Transverse colon (tissue), 3 donors: ENCODE measurements around the gene SPRN.

ENCODE experiments used
- EP300 ChIP-seq: sonication (generic); formaldehyde crosslinking; IDR thresholded peaks from one replicate; pipeline ENCODE4 v1.6.1; 2017; ENCODE audit warnings: antibody characterized with exemption, low read depth
- TF ChIP-seq, protein P1 (sequence below), 5 experiments: fragments of 200-600 bp in 3 of 5; fragments of 450-650 bp in 2 of 5; sonication (generic) in 3 of 5; IDR thresholded peaks; 1 replicate in 2 of 5; 2 replicates in 3 of 5; pipeline ENCODE4 v1.5.1; 2016 to 2017; ENCODE audit warnings: antibody characterized with exemption in 5 of 5, inconsistent platforms in 3 of 5, mild to moderate bottlenecking in 2 of 5, moderate library complexity in 1 of 5

DNA sequence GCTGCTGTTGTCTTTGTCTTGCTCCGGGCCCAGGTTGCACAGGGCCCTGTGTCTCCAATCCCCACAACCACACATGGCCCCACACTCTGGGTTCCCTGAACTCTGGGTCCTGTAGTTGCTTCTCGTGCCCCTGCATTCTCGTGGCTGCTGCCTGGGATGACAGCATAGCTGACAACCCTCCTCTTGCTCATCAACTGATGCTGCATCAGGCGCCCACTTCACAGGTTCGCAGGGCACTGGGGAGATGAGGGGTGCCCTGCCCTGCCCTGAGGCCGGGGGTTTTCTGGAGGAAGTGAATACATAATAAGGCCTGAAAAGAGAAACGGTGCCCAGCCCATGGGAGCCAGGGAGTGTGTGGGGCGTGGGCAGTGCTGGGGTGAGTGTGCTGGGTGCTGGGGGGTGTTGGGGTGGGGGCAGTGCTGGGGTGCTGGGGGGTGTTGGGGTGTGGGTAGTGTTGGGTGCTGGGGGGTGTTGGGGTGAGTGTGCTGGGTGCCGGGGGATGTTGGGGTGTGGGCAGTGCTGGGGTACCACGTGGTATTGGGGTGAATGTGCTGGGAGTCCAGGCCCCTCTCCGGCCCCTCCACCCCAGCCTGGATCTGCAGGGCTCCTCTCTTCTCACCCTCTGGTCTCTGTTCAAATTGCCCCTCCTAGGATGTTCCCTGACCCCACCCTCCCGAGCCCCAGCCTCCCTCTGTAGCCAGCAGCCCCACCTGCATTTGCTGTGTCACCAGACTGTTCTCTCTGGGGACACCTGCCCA, 32.5 kb downstream of the SPRN start:
- TF ChIP-seq, protein P1, sequence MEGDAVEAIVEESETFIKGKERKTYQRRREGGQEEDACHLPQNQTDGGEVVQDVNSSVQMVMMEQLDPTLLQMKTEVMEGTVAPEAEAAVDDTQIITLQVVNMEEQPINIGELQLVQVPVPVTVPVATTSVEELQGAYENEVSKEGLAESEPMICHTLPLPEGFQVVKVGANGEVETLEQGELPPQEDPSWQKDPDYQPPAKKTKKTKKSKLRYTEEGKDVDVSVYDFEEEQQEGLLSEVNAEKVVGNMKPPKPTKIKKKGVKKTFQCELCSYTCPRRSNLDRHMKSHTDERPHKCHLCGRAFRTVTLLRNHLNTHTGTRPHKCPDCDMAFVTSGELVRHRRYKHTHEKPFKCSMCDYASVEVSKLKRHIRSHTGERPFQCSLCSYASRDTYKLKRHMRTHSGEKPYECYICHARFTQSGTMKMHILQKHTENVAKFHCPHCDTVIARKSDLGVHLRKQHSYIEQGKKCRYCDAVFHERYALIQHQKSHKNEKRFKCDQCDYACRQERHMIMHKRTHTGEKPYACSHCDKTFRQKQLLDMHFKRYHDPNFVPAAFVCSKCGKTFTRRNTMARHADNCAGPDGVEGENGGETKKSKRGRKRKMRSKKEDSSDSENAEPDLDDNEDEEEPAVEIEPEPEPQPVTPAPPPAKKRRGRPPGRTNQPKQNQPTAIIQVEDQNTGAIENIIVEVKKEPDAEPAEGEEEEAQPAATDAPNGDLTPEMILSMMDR (IDR thresholded peaks at IDR 0.05) = no peak
- TF ChIP-seq EP300 = no peak
